Stimulated activated naive CD8-positive, alpha-beta T cell treated with anti-CD3 and anti-CD28 coated beads, Interleukin-15, amount 100 ng/mL, for 72 hours (primary cell): ENCODE measurements around the gene CMSS1.
A peak's percentile ranks its signal among the peaks of the same experiment; 100 is the strongest.

Experiments
- ATAC-seq: fragments of 150-1000 bp; cut with Tn5 transposase; 2 replicates; pipeline ENCODE4 v1.10.0; 2021; ENCODE audit warnings: mild to moderate bottlenecking, moderate library complexity
- DNase-seq, 2 donors: peaks; one replicate each; pipeline ENCODE4 v3.0.0; 2021 to 2022
- H3K27ac Mint-ChIP-seq, 2 donors: one replicate each; pipeline ENCODE4 v1.8.0; 2022; ENCODE audit warnings: mild to moderate bottlenecking in 2 of 2, mixed read lengths in 2 of 2, moderate library complexity in 2 of 2
- H3K27me3 Mint-ChIP-seq: one replicate; pipeline ENCODE4 v1.8.0; 2022; ENCODE audit warnings: mixed read lengths
- H3K4me1 Mint-ChIP-seq: one replicate; pipeline ENCODE4 v1.8.0; 2022; ENCODE audit warnings: mild to moderate bottlenecking, mixed read lengths
- H3K4me3 Mint-ChIP-seq, 2 donors: one replicate each; pipeline ENCODE4 v1.8.0; 2022; ENCODE audit warnings: mild to moderate bottlenecking in 2 of 2, mixed read lengths in 2 of 2, moderate library complexity in 1 of 2
- H3K9me3 Mint-ChIP-seq, 2 donors: one replicate each; pipeline ENCODE4 v1.8.0; 2022; ENCODE audit warnings: mixed read lengths in 2 of 2

Gene CMSS1

GRCh38 chr3:99873269-99874102 is 55.8 kb downstream of the CMSS1 start:
- DNase-seq (no peak), ATAC-seq (no peak)
- Mint-ChIP-seq H3K4me3 (no peak overlapping the region), H3K27ac (no peak overlapping the region), H3K9me3 (no peaks in the 10 kb centered on the region), H3K27me3 (no peaks in the 10 kb centered on the region), H3K4me1 (peaks cover 41% of the 10 kb centered on the region)

DNA sequence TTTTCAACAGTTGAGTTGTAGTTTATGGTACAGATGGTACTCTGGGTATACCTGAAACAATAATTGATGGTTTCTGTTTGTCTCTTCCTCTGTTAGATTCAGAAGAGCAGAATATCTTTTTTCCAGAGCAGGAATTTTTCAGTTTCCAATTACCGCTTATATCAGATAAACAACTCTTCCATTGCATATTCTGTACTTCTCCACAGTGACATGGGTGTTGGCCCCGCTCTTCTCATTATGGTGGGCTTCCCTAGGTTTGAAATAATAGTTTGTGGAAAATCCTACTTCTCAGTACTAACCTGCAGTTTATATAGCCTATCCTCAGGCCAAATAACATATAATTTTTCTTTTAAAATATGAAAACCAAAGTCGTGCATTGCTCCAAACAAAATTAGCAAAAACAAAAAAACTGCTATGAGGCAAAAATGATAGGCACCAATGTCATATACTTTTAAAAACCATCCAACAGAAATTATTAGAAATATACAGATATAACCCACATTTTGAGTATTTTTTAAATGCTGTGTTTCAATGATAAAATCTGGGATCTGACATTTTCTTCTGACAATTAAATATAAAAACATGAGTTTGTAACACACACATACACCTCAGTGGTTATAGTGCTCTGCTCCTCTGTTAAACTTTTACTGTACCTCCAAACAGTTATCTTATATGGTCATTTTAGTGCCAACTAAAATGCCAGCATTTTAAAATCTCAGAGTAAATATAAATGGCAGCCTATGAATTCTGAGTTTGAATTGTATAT is 56.8 kb downstream of the CMSS1 start:
- Mint-ChIP-seq H3K4me1 (peaks cover 35% of the 10 kb centered on the region), H3K4me3 (no peak overlapping the region)
- no peak for DNase-seq

DNA sequence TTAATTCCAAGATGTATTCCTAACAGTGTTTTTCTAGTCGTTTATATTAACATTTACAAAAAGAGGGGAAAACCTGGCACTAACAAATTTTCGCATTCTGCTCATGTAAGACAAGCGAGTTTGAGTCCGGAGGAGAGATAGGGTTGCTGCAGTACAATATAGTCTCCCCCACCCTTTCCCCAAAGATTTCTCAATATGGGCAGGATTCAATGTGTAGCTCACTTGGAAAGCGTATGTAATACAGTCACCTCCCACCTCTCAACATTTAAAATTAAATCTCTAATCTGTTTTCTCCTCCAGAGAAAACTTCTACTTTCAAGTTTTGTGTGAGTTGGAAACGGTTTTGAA is 57.9 kb downstream of the CMSS1 start:
- Mint-ChIP-seq H3K27me3 (no peaks in the 10 kb centered on the region), H3K4me3 (peak overlapping the region; percentile 74 to 79), H3K4me1 (peaks cover 35% of the 10 kb centered on the region), H3K27ac (no peak overlapping the region), H3K9me3 (no peaks in the 10 kb centered on the region)
- DNase-seq: no peak
- no peak for ATAC-seq

More for the DNA sequence above, 56.8 kb downstream of the CMSS1 start:
- no peak for ATAC-seq
- H3K27ac Mint-ChIP-seq: no peak overlapping the region
- H3K27me3 Mint-ChIP-seq: no peaks in the 10 kb centered on the region
- H3K9me3 Mint-ChIP-seq: no peaks in the 10 kb centered on the region

DNA sequence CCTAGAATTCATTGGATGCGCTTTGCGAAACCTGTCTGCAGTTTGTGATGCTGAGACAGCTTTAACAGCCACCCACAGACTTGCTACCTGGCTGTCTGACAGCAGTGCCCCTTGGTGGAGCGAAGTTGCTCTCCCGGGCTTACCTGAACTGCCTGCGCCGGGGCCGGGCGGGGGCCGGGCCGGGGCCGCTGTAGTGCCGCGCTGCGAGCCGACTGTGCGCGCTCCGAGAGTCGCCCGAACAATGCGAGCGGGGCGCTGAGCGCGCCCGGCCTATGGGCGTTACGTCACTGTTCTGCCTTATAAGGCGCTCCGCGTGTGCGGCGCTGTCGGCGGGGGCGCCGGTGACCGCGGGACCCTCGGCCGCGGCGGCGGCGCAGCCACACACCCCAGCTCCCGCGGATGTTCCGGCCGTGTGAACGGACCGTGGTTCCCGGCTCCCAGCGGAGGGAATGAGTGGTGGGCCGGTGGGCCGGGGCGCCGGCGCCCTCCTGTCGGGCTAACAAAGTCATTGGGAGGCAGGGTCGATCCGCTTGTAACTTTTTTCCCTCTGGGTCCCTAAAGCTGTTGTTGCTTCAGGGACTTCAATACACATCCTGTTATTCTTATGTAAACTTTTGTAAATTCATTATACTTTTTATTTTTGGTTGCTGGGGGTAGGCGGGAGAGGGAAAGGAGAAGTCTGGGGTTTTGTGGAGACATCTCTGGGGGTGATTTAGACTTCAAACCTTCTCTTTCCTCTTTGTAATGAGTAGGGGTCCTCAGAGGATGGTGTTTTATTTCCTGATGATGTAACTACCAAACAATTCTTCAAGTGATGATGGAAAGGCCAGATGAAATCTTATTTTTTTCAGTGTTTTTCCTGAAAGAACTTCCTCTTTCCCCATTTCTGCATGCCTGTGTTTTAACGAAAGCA is 58.5 kb downstream of the CMSS1 start:
- peak; percentile 90 for ATAC-seq
- Mint-ChIP-seq H3K4me1 (peaks cover 35% of the 10 kb centered on the region), H3K9me3 (no peaks in the 10 kb centered on the region), H3K4me3 (peak overlapping the region; percentile 74 to 79), H3K27ac (peak overlapping the region in 1 of 2 donors; percentile 65), H3K27me3 (no peaks in the 10 kb centered on the region)
- DNase-seq: peak; percentile 57 to 72

- no peaks in the 10 kb centered on the region for H3K9me3 Mint-ChIP-seq
- no peak for DNase-seq
- no peaks in the 10 kb centered on the region for H3K27me3 Mint-ChIP-seq
- no peak overlapping the region for H3K4me3 Mint-ChIP-seq
- H3K4me1 Mint-ChIP-seq: peaks cover 31% of the 10 kb centered on the region
- H3K27ac Mint-ChIP-seq: no peak overlapping the region
- no peak for ATAC-seq
Measured at GRCh38 chr3:99877031-99877579, 59.4 kb downstream of the CMSS1 start.

GRCh38 chr3:99878005-99878404 is 60.3 kb downstream of the CMSS1 start:
- no peaks in the 10 kb centered on the region for H3K27me3 Mint-ChIP-seq
- peaks cover 23% of the 10 kb centered on the region for H3K4me1 Mint-ChIP-seq
- ATAC-seq (peak; percentile 73), DNase-seq (peak in 1 of 2 donors; percentile 12)
- no peaks in the 10 kb centered on the region for H3K9me3 Mint-ChIP-seq
- H3K27ac Mint-ChIP-seq: no peak overlapping the region
- H3K4me3 Mint-ChIP-seq: no peak overlapping the region

DNA sequence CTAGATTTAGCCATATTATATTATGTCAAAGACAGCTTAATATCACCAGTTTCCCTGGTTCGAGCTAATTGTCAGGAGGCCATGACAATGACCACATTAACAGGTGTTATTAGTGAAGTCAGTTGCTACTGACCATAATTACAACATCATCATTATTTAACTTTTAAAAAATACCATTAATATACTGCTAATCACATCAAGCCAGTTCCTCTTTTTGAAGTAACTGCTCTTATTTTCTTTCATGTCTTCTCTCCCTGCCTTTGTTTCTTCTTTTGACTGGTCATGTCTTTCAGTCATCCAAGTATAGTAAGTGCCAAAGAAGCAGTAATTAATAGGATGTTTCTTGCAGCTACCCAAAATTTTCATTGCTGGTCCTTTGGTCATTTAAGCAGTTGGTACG is 61.6 kb downstream of the CMSS1 start:
- Mint-ChIP-seq H3K4me3 (no peak overlapping the region), H3K4me1 (peaks cover 29% of the 10 kb centered on the region), H3K27ac (no peak overlapping the region), H3K9me3 (no peaks in the 10 kb centered on the region), H3K27me3 (no peaks in the 10 kb centered on the region)
- no peak for ATAC-seq
- DNase-seq: no peak

- H3K4me1 Mint-ChIP-seq: peaks cover 30% of the 10 kb centered on the region
- DNase-seq: no peak
Measured at GRCh38 chr3:99881121-99881524, 63.5 kb downstream of the CMSS1 start.

DNA sequence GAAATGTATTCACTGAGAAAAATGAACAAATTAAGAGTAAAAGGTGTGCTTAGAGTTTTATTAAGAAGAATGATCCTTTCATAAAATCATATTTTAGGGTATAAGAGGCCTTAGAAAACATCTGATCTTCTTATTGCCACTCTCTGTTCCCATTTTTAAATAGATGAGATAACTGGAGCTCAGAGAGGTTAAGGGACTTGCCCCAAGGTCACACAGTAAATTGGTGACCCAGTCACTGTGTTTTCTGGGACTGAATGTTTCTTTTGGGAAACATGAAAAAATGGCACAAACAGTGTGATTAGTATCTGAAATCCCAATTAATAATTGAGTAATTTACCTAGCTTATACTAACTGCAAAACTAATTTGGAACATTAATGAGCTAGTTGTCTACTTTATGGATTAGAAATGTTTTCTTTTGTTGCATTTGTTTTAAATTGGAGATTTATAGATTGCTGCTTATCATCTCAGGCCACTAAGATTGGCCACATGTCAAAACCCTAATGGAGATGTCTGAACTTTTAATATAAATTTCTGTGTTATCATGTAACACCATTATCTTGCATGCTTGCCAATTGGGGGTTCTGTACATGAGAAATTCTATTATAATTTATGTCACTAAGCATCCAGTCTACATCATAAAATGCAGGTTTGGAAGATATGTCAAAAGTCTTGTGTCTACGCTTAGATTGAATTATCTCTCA is 64.9 kb downstream of the CMSS1 start:
- Mint-ChIP-seq H3K9me3 (no peaks in the 10 kb centered on the region), H3K4me1 (peaks cover 17% of the 10 kb centered on the region), H3K27ac (no peak overlapping the region), H3K27me3 (no peaks in the 10 kb centered on the region), H3K4me3 (no peak overlapping the region)
- no peak for DNase-seq
- ATAC-seq: no peak

More at GRCh38 chr3:99881121-99881524, 63.5 kb downstream of the CMSS1 start:
- Mint-ChIP-seq H3K9me3 (no peaks in the 10 kb centered on the region), H3K27ac (no peak overlapping the region), H3K27me3 (no peaks in the 10 kb centered on the region), H3K4me3 (no peak overlapping the region)
- ATAC-seq: no peak

DNA sequence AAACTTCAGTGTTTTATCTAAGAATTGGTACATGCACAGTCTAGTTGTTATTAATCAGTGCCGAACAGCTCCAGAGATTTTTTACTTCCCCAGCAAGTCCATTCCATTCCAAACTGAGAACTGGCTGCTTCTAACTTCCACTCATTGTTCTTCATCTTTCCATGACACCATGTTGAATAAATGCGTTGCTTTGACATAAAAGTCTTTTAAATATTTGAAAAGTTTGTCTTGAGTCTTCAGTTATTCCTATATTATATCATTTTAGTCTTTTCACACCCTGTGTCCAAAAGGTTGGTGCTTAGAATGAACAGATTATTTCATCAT is 65.4 kb downstream of the CMSS1 start:
- no peaks in the 10 kb centered on the region for H3K27me3 Mint-ChIP-seq
- no peak overlapping the region for H3K4me3 Mint-ChIP-seq
- H3K4me1 Mint-ChIP-seq: peaks cover 12% of the 10 kb centered on the region
- ATAC-seq: no peak
- H3K27ac Mint-ChIP-seq: no peak overlapping the region
- no peaks in the 10 kb centered on the region for H3K9me3 Mint-ChIP-seq
- no peak for DNase-seq

DNA sequence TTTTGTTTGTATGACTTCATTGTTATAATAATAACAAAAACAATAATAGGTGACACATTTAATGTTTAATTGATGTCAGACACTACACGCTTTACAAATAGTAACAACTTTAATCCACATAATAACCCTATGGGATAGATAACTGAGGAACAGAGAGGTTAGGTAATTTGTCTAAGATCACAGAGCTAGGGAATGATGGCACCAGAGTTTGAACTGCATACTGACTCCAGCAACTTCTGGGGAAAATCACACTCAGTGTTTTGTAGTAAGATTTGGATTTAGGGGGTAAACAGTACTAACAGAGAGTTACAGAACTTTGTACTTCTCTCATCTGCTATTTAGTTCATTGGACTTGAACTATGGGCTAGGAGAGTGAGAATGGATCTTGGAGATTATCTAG is 66.0 kb downstream of the CMSS1 start:
- no peak overlapping the region for H3K4me3 Mint-ChIP-seq
- H3K4me1 Mint-ChIP-seq: peaks cover 11% of the 10 kb centered on the region
- no peak overlapping the region for H3K27ac Mint-ChIP-seq
- ATAC-seq (no peak), DNase-seq (no peak)
- H3K27me3 Mint-ChIP-seq: no peaks in the 10 kb centered on the region
- H3K9me3 Mint-ChIP-seq: no peaks in the 10 kb centered on the region

DNA sequence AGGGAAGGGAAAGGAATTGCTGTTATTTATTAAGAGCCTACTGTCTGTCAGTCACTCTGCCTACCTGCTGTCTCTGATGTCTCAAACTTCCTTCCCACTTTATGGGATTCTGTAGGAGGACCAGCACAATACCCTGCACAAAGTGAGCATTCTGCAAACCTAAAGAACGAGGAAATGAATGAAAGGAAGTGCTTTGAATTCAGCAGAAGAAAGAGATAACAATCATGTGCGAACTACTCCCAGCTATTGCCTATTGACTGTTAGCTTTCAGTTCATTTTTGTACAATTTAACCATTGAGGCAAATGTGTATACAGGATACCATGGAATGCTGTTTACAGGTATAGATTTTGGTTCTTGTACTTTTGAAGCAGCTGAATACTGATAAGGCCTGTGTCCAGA is 66.8 kb downstream of the CMSS1 start:
- H3K27ac Mint-ChIP-seq: no peak overlapping the region
- ATAC-seq (no peak), DNase-seq (no peak)
- H3K4me3 Mint-ChIP-seq: no peak overlapping the region
- H3K4me1 Mint-ChIP-seq: peaks cover 11% of the 10 kb centered on the region
- H3K9me3 Mint-ChIP-seq: no peaks in the 10 kb centered on the region
- no peaks in the 10 kb centered on the region for H3K27me3 Mint-ChIP-seq

GRCh38 chr3:99885085-99885484 is 67.4 kb downstream of the CMSS1 start:
- H3K4me1 Mint-ChIP-seq: peaks cover 11% of the 10 kb centered on the region
- H3K4me3 Mint-ChIP-seq: no peak overlapping the region
- no peak for DNase-seq
- no peak for ATAC-seq
- H3K27me3 Mint-ChIP-seq: no peaks in the 10 kb centered on the region
- no peak overlapping the region for H3K27ac Mint-ChIP-seq
- H3K9me3 Mint-ChIP-seq: peaks cover 0 to 4% of the 10 kb centered on the region in 2 donors

GRCh38 chr3:99885851-99886250 is 68.2 kb downstream of the CMSS1 start:
- no peaks in the 10 kb centered on the region for H3K27me3 Mint-ChIP-seq
- H3K9me3 Mint-ChIP-seq: peaks cover 0 to 8% of the 10 kb centered on the region in 2 donors
- H3K4me3 Mint-ChIP-seq: no peak overlapping the region
- DNase-seq (no peak), ATAC-seq (no peak)
- H3K4me1 Mint-ChIP-seq: peaks cover 11% of the 10 kb centered on the region
- no peak overlapping the region for H3K27ac Mint-ChIP-seq
